OCI-M1 (cell line): ENCODE measurements around the gene MED12.
"Not testable (repeated sequence)": the region's sequence is repeated elsewhere in the genome, so short reads cannot be mapped to it uniquely, and the experiment has no call there.

Source experiments
- DNase-seq: peaks from one replicate; lab custom pipeline; 2025; lab: John Stamatoyannopoulos, UW

MED12 gene

DNA sequence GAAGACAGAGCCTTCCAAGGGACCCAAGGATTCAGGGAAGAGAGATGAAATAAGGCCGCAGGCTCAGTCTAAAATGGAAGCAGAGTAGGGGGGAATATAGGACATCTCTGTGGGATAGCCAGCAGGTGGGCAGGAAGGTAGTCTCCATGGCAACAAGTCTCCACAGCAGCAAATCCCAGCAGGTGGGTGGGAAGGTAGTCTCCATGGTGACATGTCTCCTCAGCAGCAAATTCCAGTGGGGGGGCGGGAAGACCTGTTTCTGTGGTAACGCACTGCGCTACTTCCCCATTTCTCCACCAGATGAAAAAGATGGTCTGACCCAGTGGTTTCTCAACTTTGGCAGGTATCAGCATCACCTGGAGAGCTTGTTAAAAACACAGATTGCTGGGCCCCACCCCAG is 44.6 kb downstream of the MED12 start:
- no peak for DNase-seq

GRCh38 chrX:71164071-71164470 is 45.7 kb downstream of the MED12 start:
- no peak for DNase-seq

GRCh38 chrX:71166461-71166860 is 48.1 kb downstream of the MED12 start:
- no peak for DNase-seq

- DNase-seq: no peak
Observed at GRCh38 chrX:71167031-71167781, 48.8 kb downstream of the MED12 start.

DNA sequence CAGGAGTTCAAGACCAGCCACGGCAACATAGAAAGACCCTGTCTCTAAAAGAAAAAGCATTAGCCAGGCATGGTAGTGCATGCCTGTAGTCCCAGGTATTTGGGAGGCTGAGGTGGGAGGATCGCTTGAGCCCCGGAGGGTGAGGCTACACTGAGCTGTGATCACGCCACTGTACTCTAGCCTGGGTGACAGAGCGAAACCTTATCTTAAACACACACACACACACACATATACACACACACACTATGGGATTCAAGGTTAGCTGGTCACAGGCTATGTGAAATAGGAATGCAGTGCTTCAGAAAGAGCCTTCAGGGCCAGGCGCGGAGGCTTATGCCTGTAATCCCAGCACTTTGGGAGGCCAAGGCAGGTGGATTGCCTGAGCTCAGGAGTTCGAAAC is 49.7 kb downstream of the MED12 start:
- no peak for DNase-seq

DNA sequence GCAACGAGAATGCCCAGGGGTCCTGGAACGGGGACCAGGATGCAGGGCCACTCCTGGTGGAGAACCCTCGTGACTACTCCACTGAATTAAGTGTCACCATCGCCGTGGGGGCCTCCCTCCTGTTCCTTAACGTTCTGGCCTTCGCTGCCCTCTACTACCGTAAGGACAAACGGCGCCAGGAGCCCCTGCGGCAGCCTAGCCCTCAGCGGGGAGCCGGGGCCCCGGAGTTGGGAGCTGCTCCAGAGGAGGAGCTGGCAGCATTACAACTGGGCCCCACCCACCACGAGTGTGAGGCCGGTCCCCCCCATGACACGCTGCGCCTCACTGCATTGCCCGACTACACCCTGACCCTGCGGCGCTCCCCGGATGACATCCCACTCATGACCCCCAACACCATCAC is 51.2 kb downstream of the MED12 start:
- DNase-seq: no peak

GRCh38 chrX:71170660-71171059 is 52.3 kb downstream of the MED12 start:
- peak; percentile 3 for DNase-seq

- DNase-seq: peak; percentile 78
Observed at GRCh38 chrX:71171110-71171801, 52.9 kb downstream of the MED12 start.

GRCh38 chrX:71173440-71173839 is 55.0 kb downstream of the MED12 start:
- DNase-seq: no peak

DNA sequence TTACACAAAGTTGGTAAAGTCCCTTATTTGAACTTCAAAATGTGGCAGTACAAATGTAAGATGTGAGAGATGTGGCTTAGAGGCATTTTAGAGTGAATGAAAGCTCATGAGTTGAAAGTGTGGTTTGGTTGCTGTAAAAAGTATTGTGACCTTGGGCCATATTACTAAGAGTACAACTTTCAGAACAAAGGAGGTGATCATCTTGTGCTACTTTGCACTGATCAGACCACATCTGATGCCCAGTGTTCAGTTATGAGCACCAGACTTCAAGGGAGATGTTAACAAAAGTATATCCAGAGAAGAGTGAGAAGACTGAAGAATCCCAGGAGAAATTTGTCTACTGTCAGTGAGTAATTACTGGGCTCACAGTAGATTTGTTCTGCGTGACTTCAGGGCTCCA is 56.4 kb downstream of the MED12 start:
- no peak for DNase-seq

- no peak for DNase-seq
Observed at GRCh38 chrX:71175531-71175930, 57.1 kb downstream of the MED12 start.

GRCh38 chrX:71177327-71177726 is 58.9 kb downstream of the MED12 start:
- DNase-seq: no peak

- peak; percentile 80 for DNase-seq
Observed at GRCh38 chrX:71178908-71179307, 60.5 kb downstream of the MED12 start.

DNA sequence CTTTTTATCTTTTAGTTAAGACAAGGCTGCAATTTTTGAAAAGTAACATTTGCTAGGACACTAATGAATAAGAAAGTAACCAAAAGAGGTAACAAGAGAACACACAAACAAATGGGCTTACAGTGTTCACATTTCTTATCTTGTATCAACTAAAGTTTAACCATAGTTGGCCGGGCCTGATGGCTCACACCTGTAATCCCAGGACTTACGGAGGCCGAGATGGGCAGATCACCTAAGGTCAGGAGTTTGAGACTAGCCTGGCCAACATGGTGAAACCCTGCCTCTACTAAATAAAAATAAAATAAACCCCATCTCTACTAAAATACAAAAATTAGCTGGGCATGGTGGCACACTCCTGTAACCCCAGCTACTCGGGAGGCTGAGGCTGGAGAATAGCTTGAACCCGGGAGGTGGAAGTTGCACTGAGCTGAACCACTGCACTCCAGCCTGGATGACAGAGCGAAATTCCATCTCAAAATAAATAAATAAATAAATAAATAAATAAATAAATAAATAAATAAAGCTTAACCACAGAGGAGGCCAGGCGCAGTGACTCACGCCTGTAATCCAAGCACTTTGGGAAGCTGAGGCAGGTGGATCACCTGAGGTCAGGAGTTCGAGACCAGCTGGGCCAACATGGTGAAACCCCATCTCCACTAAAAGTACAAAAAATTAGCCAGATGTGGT is 62.3 kb downstream of the MED12 start:
- not testable (repeated sequence) for DNase-seq

GRCh38 chrX:71181558-71181909 is 63.1 kb downstream of the MED12 start:
- DNase-seq: peak; percentile 82

DNA sequence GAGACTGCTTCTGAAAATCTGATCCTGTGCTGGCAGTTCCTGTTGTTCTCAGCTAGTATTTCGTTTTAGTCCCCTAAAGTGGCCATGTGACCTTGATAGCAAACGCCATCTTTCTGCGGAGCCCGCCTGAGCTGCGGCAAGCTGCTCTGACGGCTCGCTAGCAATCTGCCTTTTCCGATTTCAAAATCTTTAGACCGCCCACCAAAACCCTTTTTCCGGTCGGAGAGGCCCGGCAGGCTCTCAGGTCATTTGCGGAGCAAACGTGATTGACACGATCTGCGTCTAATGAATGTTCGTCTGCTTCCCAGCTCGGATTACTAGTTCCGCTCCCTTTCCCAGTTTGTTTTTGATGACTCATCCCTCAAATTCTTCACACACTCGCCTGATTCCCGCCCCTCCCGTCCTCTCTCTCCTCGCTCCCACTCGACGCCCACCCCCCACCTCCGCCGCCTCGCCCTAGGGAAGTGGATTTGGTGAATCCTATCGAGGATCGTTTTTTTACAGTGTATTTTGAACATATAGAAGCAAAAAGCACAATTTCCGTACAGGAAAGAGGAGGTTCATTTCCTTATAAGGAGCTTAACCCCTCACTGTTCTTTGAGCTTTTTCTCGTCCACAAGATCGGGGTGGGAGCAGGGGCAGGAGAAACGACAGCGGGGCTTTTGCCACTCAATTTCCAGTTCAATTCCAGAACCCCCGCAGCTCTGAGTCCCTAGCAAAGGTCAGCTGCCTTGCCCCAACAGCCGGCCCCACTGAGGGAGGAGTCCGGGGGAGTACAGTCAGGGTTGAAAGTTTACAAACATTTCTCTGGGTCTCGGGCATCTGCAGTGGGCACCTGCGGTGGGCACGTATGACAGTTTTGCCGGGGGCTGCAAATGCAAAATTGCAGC is 63.8 kb downstream of the MED12 start:
- peak; percentile 97 for DNase-seq

- peak; percentile 20 for DNase-seq
Observed at GRCh38 chrX:71182871-71183270, 64.5 kb downstream of the MED12 start.

DNA sequence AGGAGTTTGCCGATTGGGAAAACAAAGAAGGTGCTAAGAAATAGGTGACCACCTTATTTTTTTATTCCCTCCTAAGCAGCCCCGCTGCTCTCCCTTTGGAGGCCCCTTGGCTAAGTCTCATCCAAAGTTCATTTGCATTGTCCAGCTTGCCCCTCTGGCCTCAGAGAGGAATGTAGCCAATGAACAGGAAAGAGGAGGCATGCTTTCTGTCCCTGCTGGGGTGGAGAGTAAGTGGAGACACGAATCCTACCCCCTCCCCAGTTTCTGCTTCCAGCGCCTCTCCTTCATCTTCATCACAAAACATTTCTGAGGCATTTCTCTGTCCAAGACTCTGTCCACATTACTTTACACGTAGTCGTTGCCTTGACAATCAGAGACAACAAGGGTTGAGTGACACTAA is 64.9 kb downstream of the MED12 start:
- no peak for DNase-seq

- DNase-seq: no peak
Observed at GRCh38 chrX:71184092-71184491, 65.7 kb downstream of the MED12 start.

DNA sequence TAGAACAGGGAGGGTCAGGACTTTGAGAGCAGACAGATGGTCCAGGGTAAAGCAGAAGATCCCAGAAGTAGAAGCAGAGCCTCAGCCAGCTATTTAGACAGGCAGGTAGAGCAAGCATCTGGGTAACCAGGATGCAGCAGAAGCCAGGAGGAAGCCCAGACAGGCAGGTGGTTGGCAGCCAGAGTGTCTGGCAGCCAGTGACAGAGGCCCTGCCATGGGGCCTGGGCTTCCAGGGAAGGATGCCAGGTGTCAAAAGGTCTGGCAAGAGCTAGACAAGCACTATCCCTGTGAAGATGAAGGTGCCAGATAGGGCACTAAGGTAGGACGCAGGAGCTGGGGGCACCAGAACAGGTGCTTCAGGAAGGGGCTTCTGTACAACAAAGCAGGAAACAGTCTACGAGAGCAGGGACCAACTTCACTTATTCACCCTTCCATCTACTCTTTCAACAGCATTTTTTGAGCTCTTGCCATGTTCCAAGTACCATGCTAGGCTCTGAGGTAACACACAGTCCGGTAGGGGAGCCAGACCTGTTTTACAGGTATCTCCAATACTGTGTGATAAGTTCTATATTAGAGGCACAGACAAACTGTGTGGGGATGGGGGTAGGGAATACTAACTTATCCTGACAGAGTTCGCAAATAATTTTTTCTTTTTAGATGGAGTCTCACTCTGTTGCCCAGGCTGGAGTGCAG is 66.6 kb downstream of the MED12 start:
- DNase-seq: no peak

DNA sequence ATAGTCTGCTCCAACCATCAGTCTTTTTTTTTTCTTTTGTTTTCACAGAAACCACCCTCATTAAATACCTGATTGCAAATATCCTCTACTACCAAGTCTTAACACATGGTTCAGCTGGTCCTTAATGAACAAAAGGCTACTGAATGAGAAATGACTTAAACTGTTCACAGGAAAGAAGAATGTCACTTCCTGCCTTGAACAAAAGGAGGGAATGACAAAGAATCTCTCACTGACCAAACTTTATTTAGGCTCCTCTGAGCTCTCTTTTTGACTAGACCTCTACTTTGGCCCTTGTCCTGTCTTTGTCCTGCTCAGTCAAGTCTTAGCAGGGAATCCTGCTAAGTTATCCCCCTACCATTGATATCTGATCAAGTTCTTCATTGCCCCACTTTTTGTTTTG is 72.9 kb downstream of the MED12 start:
- no peak for DNase-seq
